H1 (cell line): ENCODE data around the gene ATP6V0A4. TPM values are rescaled to one million over a fixed set of nuclear protein-coding genes. Genes with fewer than 3 reads are reported as not detected.

Experiments
- KDM1A ChIP-seq: fragments of 200-600, 300-600 bp; sonication (generic); IDR thresholded peaks from 2 replicates; pipeline ENCODE4 v1.7.1; 2016; ENCODE audit warnings: mild to moderate bottlenecking, low read length, borderline replicate concordance
- MAFK ChIP-seq: IDR thresholded peaks from 2 replicates; pipeline ENCODE4 v1.6.1; 2012; ENCODE audit warnings: low read depth, mild to moderate bottlenecking, improper control_type of control experiment, low read length
- RAD21 ChIP-seq, 2 experiments: IDR thresholded peaks in 1 of 2; conservative IDR thresholded peaks in 1 of 2; 2 replicates each; pipeline ENCODE4 v1.6.1; 2011; ENCODE audit warnings: low read depth in 2 of 2, low read length in 2 of 2, improper control_type of control experiment in 1 of 2, inconsistent platforms in 1 of 2, mild to moderate bottlenecking in 1 of 2, moderate library complexity in 1 of 2
- RBBP5 ChIP-seq: IDR thresholded peaks from 2 replicates; pipeline ENCODE4 v1.7.1; 2012; ENCODE audit warnings: low read depth, mild to moderate bottlenecking, inconsistent platforms, low read length, moderate library complexity, borderline replicate concordance
- SP1 ChIP-seq: IDR thresholded peaks from 2 replicates; pipeline ENCODE4 v1.6.1; 2011; ENCODE audit warnings: low read depth, low read length
- TEAD4 ChIP-seq: IDR thresholded peaks from 2 replicates; pipeline ENCODE4 v1.6.1; 2012; ENCODE audit warnings: low read depth, low read length, inconsistent platforms, mixed read lengths
- polyA plus RNA-seq, 7 experiments: library from polyadenylated mRNA; depleted of rRNA in 3 of 7; stranded (reverse) in 5 of 7; unstranded in 2 of 7; fragments of >200 nt in 5 of 7; fragments of 200-250 nt in 2 of 7; gene quantifications; 1 replicate in 5 of 7; 2 replicates in 1 of 7; 4 replicates in 1 of 7; pipeline versions ENCODE4 v1.2.1 to v1.2.3, GENCODE V29; 2011 to 2013; ENCODE audit warnings: missing spikeins in 2 of 7, mixed read lengths in 2 of 7
- total RNA-seq: library from RNA; stranded (reverse); fragmentation: NEBNext Ultra II Directional; extraction: Animal tissue kit (Norgen Biotek cat#: 25700); gene quantifications from 2 replicates; pipeline ENCODE4 v1.2.1, GENCODE V29; 2021

The ATP6V0A4 gene
- total and polyA plus RNA-seq, 2 of the 8 experiments (the other 6 are each of a cell fraction or from before 2014, with no cell fraction given) = 0.47 to 1.6 TPM

DNA sequence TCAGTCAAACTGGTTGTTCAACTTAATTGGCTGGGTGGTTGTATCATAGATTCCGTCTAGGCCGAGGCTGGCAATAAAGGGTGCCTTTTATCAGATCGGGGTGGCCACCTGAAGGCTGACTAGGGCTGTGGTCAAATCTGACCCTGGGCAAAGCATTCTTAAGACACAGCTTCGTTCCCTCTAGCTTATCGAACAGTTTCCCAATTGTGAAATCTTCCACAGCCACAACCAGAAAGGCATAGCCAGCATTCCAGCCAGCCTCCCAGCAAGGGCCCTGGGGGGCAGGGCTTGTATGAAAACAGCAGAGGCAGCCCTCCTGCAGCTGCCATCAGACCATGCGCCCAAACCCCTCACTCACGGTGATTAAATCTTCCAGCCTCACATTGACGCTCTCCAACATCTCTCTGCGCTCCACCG lies 42.7 kb downstream of the ATP6V0A4 start (continued):
- TF ChIP-seq KDM1A = no peak
- no peak for TF ChIP-seq MAFK
- no peak; a peak in 1 of 4 replicates for TF ChIP-seq RAD21 (IDR thresholded peaks at IDR 0.05 in 1 of 2, conservative IDR thresholded peaks at IDR 0.05 in 1 of 2; ENCODE audit: low read depth in 2 of 2, low read length in 2 of 2)
- peak; percentile 83 for TF ChIP-seq TEAD4
- peak; percentile 59; the same call in 1 of the 2 replicates for TF ChIP-seq RBBP5
- peak; percentile 53; the same call in 1 of the 2 replicates for TF ChIP-seq SP1
